Measurements from ENCODE around the gene CABP2.

CABP2 gene

DNA sequence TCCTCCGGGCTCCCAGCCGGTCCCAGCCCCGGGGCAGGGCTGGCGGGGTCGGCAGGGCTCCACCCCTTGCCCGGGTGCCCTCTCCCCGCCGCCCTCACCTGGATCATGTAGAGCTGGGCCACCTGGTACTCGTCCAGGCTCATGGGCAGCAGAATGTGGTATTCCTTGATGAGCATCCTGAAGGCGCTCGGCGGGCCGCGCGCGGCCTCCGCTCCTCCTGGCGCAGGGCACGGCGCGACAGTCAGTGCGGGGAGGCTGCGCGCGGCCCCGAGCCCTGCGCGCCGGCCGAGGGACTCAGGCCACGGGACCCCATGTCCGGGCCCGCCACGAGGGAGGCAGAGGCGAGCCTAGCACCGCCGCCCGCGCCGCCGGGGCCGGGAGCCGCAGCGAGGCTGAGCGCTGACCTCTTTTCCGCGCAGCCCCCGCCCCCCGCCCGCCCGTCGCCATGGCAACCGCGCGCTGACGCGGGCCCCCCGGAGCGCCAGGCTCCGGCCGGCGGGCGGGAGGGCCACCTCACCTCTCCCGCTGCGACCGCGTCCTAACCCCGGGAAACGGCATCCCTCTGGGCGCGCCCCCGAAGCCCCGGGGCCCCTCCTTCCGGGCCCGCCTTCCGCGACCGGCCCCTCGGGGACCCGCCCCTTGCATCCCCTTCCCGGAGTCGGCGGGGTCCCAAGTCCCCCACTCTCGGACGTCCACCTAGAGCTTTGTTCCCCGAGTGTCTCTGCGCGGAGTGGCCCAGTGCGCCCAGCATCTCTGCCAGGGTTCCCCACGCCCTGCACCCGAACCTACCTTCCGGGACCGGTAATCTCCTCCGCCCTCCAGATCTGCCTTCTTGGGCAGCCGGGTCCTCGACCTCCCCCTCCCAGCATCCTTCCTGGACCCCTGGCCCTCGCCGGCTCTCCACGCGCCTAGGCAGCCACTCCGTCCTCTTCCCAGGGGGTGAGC, 19.0 kb downstream of the CABP2 start (continued):
- TF ChIP-seq, protein P1, sequence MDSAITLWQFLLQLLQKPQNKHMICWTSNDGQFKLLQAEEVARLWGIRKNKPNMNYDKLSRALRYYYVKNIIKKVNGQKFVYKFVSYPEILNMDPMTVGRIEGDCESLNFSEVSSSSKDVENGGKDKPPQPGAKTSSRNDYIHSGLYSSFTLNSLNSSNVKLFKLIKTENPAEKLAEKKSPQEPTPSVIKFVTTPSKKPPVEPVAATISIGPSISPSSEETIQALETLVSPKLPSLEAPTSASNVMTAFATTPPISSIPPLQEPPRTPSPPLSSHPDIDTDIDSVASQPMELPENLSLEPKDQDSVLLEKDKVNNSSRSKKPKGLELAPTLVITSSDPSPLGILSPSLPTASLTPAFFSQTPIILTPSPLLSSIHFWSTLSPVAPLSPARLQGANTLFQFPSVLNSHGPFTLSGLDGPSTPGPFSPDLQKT (IDR thresholded peaks at IDR 0.05; ENCODE audit: borderline replicate concordance, low read depth, low read length): no peak
- TF ChIP-seq GLIS2 (tag by site-specific recombination; IDR thresholded peaks at IDR 0.05) (peak; percentile 90), SP2 (tag by site-specific recombination; IDR thresholded peaks at IDR 0.05) (peak; percentile 73), ZNF585B (tag by site-specific recombination; IDR thresholded peaks at IDR 0.05) (0 out of 2 replicates have a peak, but pooled peaks have one; percentile 8), ZNF768 (tag by site-specific recombination; IDR thresholded peaks at IDR 0.05) (no peak), ZNF354C (tag by site-specific recombination; IDR thresholded peaks at IDR 0.05; ENCODE audit: borderline replicate concordance, low read depth) (no peak), ZNF629 (tag by site-specific recombination; IDR thresholded peaks at IDR 0.05) (peak; percentile 37; the same call in 1 of the 2 replicates), SP3 (tag by site-specific recombination; IDR thresholded peaks at IDR 0.05) (peak; percentile 76), ZNF311 (tag by site-specific recombination; IDR thresholded peaks at IDR 0.05; ENCODE audit: borderline replicate concordance) (no peak), SP7 (tag by site-specific recombination; IDR thresholded peaks at IDR 0.05) (peak; percentile 52; the same call in 1 of the 2 replicates)
- TF ChIP-seq, protein P2, sequence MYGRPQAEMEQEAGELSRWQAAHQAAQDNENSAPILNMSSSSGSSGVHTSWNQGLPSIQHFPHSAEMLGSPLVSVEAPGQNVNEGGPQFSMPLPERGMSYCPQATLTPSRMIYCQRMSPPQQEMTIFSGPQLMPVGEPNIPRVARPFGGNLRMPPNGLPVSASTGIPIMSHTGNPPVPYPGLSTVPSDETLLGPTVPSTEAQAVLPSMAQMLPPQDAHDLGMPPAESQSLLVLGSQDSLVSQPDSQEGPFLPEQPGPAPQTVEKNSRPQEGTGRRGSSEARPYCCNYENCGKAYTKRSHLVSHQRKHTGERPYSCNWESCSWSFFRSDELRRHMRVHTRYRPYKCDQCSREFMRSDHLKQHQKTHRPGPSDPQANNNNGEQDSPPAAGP (tag by site-specific recombination; IDR thresholded peaks at IDR 0.05): peak; percentile 58
- TF ChIP-seq, protein P3, sequence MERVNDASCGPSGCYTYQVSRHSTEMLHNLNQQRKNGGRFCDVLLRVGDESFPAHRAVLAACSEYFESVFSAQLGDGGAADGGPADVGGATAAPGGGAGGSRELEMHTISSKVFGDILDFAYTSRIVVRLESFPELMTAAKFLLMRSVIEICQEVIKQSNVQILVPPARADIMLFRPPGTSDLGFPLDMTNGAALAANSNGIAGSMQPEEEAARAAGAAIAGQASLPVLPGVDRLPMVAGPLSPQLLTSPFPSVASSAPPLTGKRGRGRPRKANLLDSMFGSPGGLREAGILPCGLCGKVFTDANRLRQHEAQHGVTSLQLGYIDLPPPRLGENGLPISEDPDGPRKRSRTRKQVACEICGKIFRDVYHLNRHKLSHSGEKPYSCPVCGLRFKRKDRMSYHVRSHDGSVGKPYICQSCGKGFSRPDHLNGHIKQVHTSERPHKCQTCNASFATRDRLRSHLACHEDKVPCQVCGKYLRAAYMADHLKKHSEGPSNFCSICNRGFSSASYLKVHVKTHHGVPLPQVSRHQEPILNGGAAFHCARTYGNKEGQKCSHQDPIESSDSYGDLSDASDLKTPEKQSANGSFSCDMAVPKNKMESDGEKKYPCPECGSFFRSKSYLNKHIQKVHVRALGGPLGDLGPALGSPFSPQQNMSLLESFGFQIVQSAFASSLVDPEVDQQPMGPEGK (tag by site-specific recombination; IDR thresholded peaks at IDR 0.05): peak; percentile 51; the same call in 1 of the 2 replicates
- TF ChIP-seq, protein P4, sequence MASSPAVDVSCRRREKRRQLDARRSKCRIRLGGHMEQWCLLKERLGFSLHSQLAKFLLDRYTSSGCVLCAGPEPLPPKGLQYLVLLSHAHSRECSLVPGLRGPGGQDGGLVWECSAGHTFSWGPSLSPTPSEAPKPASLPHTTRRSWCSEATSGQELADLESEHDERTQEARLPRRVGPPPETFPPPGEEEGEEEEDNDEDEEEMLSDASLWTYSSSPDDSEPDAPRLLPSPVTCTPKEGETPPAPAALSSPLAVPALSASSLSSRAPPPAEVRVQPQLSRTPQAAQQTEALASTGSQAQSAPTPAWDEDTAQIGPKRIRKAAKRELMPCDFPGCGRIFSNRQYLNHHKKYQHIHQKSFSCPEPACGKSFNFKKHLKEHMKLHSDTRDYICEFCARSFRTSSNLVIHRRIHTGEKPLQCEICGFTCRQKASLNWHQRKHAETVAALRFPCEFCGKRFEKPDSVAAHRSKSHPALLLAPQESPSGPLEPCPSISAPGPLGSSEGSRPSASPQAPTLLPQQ (tag by site-specific recombination; IDR thresholded peaks at IDR 0.05): 0 out of 2 replicates have a peak, but pooled peaks have one; percentile 13

DNA sequence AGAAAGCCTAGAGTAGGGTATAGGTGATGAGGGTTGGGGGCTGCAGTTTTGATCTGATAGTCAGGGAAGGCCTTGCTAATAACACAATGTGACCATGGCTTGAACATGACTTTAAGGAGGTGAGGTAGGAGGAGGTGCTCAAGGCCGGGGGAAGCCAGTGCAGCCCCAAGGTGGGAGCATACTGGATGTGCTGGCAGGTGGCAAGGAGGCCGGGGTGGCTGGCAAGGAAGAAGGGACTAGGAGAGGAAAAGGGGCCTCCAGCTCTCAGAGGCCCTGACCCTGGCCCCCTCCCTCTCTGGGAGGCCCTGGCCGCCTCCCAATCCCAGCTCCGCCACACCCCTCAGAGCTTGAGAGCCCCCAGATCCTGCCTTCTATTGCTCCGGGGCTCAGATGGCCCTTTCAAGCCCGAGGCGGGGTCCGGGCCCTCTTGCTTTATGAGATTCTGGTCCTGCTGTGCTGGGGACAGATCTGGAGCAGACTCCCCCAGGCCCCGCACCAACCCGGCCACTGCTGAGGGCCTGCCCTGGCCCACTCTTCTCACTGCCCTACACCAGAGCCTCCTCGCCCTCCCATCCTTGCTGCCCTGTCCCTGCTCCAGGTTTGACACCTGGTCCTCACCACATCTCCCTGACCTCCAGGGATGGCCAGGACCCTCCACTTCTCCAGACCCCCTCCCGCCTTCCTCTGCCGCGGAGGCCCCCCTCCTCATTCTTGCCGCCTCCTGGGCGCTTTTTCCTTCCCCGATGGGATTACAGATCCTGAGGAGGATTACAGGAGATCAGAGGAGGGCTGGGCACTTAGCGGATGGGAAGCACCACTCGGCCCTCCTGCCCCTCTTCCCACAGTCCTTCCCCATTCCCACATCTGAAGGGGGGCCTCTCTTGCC, 19.9 kb downstream of the CABP2 start:
- POLR2A ChIA-PET: interaction anchor here (2.2 kb wide), 1 partner anchor 102 kb away, joined by 12 read pairs; the partner anchor contains the start of gene PPP1CA
- peak overlapping the region; percentile 61 for H3K4me3 ChIP-seq (ENCODE audit: low read depth, low read length)
- TF ChIP-seq ZNF10 (tag by site-specific recombination; IDR thresholded peaks at IDR 0.05): peak; percentile 84
- no peak for TF ChIP-seq ZNF654 (tag by site-specific recombination; IDR thresholded peaks at IDR 0.05; ENCODE audit: low read depth)
- H3K9me3 ChIP-seq (ENCODE audit: control insufficient read depth, insufficient read depth, low read depth, low read length): no peaks in the 10 kb centered on the region
- H3K36me3 ChIP-seq (ENCODE audit: control insufficient read depth in 2 of 2, insufficient read depth in 1 of 2, low read length in 2 of 2): peaks cover 0 to 48% of the 10 kb centered on the region in 2 experiments; a peak in 1 of 3 replicates
- H3K4me1 ChIP-seq (ENCODE audit: control insufficient read depth, insufficient read depth, low read length): no peaks in the 10 kb centered on the region
- CTCF ChIA-PET: interaction anchor here (0.6 to 0.7 kb wide), 2 partner anchors 44 to 151 kb away, joined by 3 to 4 read pairs; no protein-coding TSS in a partner anchor
- H3K27ac ChIP-seq (ENCODE audit: extremely low read depth, low read depth, low read length): no peak overlapping the region

All from HEK293 (cell line).